SH-SY5Y (cell line): ENCODE measurements around the gene TAS2R5.

ENCODE experiments used
- GATA2 ChIP-seq: IDR thresholded peaks from 2 replicates; pipeline ENCODE4 v1.6.1; 2011; ENCODE audit warnings: mild to moderate bottlenecking, low read depth, low read length
- GATA3 ChIP-seq: IDR thresholded peaks from 2 replicates; pipeline ENCODE4 v1.6.1; 2011; ENCODE audit warnings: low read depth, mild to moderate bottlenecking, low read length, moderate library complexity

DNA sequence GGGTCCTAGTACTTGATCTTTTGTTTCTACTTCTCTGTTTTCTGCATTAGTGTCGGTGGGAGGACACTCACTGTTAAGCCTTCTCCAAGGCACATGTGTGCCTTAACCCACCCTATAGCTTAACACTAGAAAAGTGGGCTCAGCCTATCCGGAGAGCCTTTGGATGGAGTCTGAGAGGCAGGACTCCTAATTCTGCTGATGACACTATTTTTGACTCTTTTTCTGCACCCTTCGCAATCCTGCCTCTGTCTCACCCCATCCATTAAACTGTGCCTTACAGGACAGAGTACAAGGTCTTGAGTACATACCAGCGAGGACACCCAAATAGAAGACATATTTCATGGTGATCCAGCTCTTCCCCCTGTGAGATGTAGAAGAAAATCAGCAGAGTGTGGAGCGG, 50.7 kb downstream of the TAS2R5 start:
- TF ChIP-seq GATA2 (no peak), GATA3 (no peak)
